ENCODE results near the gene MRTFB.

GRCh38 chr16:14219983-14220382, 148.9 kb downstream of the MRTFB start:
- TF ChIP-seq CTCF (IDR thresholded peaks at IDR 0.05; ENCODE audit: low read depth, low read length) (no peak), EZH2phosphoT487 (IDR thresholded peaks at IDR 0.05; ENCODE audit: low read depth) (no peak)
